ENCODE measurements around the gene CXCR4. TPM values are rescaled to one million over a fixed set of nuclear protein-coding genes. Genes with fewer than 3 reads are reported as not detected.

The CXCR4 gene
- 3.1 TPM for total RNA-seq
- long read RNA-seq, partial matches to known transcripts, result 0 of 1 reads
- long read RNA-seq, other reads (novel, unspliced or antisense), result 0 of 1 reads

DNA sequence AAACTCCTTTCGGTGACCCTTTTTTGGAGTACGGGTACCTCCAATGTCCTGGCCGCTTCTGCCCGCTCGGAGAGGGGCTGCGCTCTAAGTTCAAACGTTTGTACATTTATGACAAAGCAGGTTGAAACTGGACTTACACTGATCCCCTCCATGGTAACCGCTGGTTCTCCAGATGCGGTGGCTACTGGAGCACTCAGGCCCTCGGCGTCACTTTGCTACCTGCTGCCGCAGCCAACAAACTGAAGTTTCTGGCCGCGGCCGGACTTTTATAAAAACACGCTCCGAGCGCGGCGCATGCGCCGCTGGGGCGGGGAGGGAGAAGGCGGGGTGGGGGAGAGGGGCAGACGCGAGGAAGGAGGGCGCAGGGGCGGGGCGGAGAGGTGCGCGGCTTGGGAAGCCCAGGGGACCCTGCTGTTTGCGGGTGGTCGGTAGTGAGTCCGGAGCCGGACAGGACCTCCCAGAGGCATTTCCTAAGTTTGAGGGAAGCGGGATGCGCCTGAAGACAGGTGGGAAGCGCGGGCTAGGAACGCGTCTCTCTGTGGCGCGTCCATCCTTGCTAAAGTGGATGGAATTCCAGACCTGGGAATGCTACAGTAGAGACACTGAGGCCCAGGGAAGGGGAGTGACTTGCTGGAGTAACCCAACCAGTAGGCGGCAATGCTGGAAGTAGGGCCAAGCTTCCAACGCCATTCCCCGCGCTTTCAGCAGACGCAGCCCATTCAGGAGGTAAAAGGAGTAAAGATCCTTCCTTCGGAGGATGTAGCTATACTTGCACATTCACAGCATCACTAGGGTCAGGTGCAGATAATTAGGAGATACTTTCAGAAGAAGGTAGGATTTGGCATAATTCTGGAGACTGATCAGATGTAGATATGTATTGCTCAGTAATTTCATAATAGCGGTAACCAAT is at the start of gene CXCR4:
CXCR4 (minus strand) TSS at position 241 of the 910 bp plus-strand sequence; CDS start at position 152, 89 bp downstream.
- intact Hi-C loops (cut with DNase I), result loop anchor here (5.0 to 10.0 kb wide), 3 partner anchors 106 to 203 kb away; partner anchors contain the start of gene DARS1
- ATAC-seq, result peak; percentile 56
- peak; percentile 93 for DNase-seq (ENCODE audit: missing footprints)

- ATAC-seq, result no peak
- DNase-seq (ENCODE audit: missing footprints), result no peak
- intact Hi-C loops (cut with DNase I), result no loop called here
These were observed 46.4 kb upstream of the CXCR4 start for GRCh38 chr2:136164280-136164776.

DNA sequence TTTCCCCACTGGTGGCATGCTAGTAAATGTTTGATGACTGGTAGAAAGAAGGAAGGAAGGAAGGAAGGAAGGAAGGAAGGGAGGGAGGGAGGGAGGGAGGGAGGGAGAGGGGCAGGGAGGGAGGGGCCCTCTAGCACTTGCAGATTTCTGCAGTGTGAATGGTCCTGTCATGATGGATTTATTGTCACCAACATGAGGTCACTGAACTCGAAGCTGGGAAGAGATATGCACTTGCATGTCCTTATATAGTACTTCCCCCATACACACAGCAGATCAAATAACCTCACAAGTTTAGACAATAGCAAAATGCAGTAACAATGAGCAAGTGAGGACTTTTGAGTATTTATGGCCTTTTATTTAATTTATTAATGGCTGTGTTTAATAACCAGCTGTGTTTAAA is 44.5 kb upstream of the CXCR4 start:
- ATAC-seq (no peak), DNase-seq (ENCODE audit: missing footprints) (no peak)
- intact Hi-C loops (cut with DNase I), result no loop called here

DNA sequence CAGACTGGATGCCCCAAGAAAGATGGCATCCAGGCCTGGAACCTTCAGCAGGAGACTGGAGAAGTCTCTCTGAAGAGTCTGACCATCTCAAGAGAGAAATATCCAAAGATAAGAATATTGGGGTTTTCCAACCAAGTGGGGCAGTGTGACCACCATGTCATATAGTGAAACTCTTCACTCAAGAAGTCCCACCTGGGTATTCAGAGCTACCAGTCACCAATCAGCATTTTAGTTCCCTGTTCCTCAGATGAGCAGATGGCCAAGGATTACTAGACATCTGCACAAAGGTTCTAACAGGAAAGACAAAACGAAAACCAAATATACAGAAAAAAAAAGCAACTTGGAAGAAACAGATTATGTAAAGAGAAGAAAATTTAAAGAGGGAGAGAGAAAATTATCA is 38.5 kb upstream of the CXCR4 start:
- ATAC-seq, result no peak
- intact Hi-C loops (cut with DNase I), result no loop called here
- DNase-seq (ENCODE audit: missing footprints), result no peak

- no peak for ATAC-seq
- no peak for DNase-seq (ENCODE audit: missing footprints)
- intact Hi-C loops (cut with DNase I), result no loop called here
These were observed 36.4 kb upstream of the CXCR4 start for GRCh38 chr2:136154384-136154783.

GRCh38 chr2:136151021-136151971 is 33.3 kb upstream of the CXCR4 start:
- intact Hi-C loops (cut with DNase I), result no loop called here
- no peak for ATAC-seq
- no peak for DNase-seq (ENCODE audit: missing footprints)

DNA sequence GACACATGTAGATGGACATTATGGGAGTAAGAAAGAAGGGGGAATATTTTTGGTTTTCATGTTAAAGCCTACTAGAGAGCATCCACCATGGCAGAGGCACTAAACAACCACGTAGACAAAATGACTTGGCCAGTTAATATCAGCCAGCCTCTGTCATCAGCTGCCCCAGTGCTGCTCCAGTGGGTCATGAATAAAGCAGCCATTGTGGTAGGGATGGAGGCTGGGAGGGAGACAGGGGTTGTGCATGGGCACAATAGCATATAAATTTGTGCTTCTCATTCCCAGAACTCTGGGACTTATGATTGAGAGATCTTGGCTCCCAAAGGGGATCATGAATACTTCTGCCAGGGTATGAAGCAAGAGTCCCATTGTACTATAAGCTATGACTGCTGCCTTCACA is 31.1 kb upstream of the CXCR4 start:
- DNase-seq (ENCODE audit: missing footprints) (no peak), ATAC-seq (no peak)
- intact Hi-C loops (cut with DNase I), result no loop called here

DNA sequence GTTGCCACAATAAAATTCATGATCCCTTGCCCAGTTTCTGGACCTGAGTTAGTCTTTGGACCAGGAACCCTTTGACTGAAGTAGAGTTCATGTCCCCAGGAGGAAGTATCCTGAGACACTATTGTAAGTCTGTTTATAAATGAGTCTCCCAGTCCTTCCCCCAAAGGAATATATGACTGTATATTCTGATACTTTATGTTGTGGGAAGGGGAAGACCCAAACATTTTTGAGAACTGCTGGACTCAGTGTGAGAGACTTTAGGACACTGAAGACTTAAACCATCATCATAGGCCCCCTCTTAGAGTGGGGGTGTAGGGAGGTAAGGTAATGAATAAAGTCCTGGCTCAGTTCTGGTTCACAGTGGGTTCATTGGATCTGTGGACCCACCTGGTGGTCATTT is 28.6 kb upstream of the CXCR4 start:
- intact Hi-C loops (cut with DNase I), result no loop called here
- no peak for DNase-seq (ENCODE audit: missing footprints)
- no peak for ATAC-seq

- ATAC-seq, result no peak
- no peak for DNase-seq (ENCODE audit: missing footprints)
- intact Hi-C loops (cut with DNase I), result no loop called here
These were observed 25.9 kb upstream of the CXCR4 start for GRCh38 chr2:136143603-136144451.

DNA sequence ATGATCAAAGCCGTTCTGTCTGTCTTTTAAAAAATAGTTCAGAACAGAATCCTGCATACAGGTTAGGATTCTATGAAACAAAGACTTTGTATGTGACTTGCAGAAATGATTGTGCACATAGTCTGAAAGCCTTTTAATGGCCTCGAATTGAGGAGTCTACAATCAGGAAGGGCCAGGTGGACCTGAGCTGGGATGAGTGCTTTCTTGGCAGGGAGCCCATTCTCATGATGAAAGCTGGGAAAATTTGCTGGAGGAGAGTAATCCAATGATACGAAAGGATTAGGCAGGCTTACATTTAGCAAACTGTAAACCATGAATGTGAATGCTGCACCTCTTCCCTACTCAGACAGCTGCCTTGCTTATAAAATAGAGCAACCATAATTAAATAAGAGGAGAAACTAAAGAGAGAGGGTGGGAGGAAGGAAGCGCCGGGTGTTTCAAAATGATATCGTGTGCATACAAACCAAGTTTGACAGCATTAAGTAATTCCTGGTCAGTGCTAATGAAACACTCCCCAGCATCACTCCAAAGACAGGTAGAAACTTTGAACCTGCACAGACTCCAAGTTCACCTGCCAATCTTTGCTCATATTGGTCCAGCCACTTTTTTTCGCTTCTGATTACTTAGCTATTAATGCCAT is 23.7 kb upstream of the CXCR4 start:
- no peak for ATAC-seq
- intact Hi-C loops (cut with DNase I), result no loop called here
- DNase-seq (ENCODE audit: missing footprints), result no peak

DNA sequence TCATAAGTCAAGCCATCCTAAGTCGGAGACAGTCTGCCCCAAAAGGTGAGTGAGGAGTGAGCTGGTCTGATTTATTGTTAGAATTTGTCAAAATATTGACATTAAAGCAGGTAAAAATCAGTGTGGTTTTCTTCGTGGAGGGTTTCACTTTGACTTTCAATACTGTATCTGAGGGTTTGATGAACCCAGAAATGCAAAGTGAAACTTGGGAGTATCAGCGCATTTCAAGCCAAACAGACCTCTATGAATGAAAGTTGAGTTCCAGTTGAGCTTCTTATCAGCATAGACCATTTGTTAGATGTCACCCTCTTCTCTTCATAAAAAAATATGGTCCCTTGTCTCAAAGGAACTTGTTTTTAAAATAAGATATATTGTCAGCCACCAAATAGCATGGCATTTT is 21.7 kb upstream of the CXCR4 start:
- ATAC-seq (no peak), DNase-seq (ENCODE audit: missing footprints) (no peak)
- intact Hi-C loops (cut with DNase I), result no loop called here

DNA sequence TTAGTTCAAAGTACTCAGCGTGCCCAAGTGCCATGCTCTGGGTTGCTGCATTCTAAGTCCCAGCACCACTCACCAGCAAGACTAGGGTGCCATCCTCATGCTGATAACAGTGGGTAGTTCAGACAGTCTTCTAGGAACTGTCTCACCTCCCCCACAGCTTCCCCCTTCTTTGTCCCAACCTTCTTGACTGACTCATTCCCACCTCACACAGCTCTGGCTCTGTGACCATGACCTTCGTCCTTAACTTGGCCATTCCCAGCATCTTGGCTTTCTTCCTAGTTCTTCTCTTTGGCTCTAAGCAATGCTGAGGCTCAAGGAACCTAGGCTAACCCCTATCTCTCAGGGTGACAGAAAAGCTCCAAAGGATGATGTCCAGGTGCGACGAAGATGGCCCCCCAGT is 20.0 kb upstream of the CXCR4 start:
- intact Hi-C loops (cut with DNase I), result no loop called here
- DNase-seq (ENCODE audit: missing footprints) (no peak), ATAC-seq (no peak)

- no peak for DNase-seq (ENCODE audit: missing footprints)
- no peak for ATAC-seq
- intact Hi-C loops (cut with DNase I), result no loop called here
These were observed 19.0 kb upstream of the CXCR4 start for GRCh38 chr2:136136931-136137330.

GRCh38 chr2:136135921-136136906 is 18.3 kb upstream of the CXCR4 start:
- intact Hi-C loops (cut with DNase I), result no loop called here
- ATAC-seq (peak; percentile 47), DNase-seq (ENCODE audit: missing footprints) (no peak)

GRCh38 chr2:136135462-136135861 is 17.5 kb upstream of the CXCR4 start:
- ATAC-seq, result no peak
- intact Hi-C loops (cut with DNase I), result no loop called here
- no peak for DNase-seq (ENCODE audit: missing footprints)

GRCh38 chr2:136134126-136134525 is 16.2 kb upstream of the CXCR4 start:
- intact Hi-C loops (cut with DNase I), result no loop called here
- no peak for ATAC-seq
- DNase-seq (ENCODE audit: missing footprints), result no peak

DNA sequence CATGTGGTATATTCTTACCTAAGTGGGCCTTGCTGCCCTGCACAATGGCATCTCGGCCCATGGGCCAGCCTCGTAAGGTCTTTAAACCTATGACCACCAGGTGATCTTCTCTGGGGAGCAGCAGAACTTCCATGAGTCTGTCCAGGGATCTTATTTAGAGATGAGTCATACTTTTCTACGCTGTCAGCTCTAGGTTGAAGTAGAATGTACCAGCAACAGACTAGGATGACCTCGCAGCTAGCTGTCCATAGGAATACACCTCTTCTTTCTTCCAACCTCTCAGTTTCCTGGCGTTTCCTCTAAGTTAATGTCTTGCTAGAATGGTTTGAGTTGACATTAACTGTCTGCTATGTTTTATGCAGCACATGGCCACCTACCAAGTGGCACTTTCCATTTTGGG is 15.6 kb upstream of the CXCR4 start:
- DNase-seq (ENCODE audit: missing footprints) (no peak), ATAC-seq (no peak)
- intact Hi-C loops (cut with DNase I), result no loop called here

Measured in Right ventricle myocardium inferior (tissue), 1 donor.